Peyer's patch (tissue), 4 donors: ENCODE data around the gene PIP5K1C.

Experiments
- POLR2A ChIP-seq, 2 donors: fragments of 450-650 bp; IDR thresholded peaks; one replicate each; pipeline ENCODE4 v1.5.1; 2017; ENCODE audit warnings: antibody characterized with exemption in 2 of 2, mild to moderate bottlenecking in 2 of 2, moderate library complexity in 2 of 2
- TF ChIP-seq, protein P1 (sequence below), 6 experiments: fragments of 450-650 bp in 4 of 6; fragments of 200-600 bp in 2 of 6; sonication (generic) in 1 of 6; IDR thresholded peaks; one replicate each; pipeline ENCODE4 v1.5.1; 2017 to 2019; ENCODE audit warnings: antibody characterized with exemption in 6 of 6, mild to moderate bottlenecking in 3 of 6, moderate library complexity in 1 of 6

DNA sequence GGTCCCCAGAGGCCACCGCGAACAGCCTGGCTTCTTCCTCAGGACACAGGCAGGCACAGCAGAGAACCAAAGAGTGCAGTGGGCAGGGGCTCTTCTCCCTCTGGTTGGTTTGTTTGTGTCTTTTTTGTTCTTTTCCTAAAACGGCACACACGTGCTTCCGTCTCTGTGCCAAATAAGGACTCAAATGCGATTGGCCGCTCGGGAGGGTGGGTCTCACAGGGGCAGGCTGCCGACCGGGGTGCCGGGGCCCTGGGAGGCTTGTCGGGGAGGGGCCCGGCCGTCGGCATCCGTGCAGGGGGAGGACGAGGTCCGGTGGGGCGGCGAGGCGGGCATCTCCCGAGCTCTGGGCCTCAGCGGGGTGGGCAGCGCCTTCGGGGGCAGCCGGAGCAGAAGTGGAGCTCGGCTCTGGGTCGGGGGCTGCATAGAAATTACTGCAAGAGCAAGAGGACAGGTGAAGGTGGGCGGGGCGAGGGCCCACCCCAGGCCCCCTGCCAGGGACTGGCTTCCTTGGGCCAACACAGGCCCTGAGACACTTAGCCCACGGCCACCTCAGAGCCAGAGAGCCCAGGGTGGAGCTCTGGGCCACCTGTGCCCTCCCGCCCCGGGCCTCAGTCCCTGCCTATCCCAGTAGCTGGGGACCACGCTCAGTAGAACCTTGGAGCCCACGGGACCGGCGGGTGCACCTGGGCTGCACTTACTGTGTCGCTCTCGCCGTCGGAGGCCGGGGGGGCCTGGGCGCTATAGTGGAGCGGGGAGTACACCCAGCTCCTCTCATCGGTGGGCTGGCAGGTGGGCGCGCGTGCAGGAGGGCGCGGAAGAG lies 67.3 kb downstream of the PIP5K1C start:
- TF ChIP-seq, protein P1, sequence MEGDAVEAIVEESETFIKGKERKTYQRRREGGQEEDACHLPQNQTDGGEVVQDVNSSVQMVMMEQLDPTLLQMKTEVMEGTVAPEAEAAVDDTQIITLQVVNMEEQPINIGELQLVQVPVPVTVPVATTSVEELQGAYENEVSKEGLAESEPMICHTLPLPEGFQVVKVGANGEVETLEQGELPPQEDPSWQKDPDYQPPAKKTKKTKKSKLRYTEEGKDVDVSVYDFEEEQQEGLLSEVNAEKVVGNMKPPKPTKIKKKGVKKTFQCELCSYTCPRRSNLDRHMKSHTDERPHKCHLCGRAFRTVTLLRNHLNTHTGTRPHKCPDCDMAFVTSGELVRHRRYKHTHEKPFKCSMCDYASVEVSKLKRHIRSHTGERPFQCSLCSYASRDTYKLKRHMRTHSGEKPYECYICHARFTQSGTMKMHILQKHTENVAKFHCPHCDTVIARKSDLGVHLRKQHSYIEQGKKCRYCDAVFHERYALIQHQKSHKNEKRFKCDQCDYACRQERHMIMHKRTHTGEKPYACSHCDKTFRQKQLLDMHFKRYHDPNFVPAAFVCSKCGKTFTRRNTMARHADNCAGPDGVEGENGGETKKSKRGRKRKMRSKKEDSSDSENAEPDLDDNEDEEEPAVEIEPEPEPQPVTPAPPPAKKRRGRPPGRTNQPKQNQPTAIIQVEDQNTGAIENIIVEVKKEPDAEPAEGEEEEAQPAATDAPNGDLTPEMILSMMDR (IDR thresholded peaks at IDR 0.05) = no peak
- no peak for TF ChIP-seq POLR2A (IDR thresholded peaks at IDR 0.05)
